ENCODE measurements around the gene MLLT6. TPM values are rescaled to one million over a fixed set of nuclear protein-coding genes. Genes with fewer than 3 reads are reported as not detected.

Gene MLLT6
- total and polyA plus RNA-seq, 2 of the 13 experiments (the other 11 are each of a cell fraction or from before 2014, with no cell fraction given), result 50.7 to 69.5 TPM

- TF ChIP-seq, protein P1, sequence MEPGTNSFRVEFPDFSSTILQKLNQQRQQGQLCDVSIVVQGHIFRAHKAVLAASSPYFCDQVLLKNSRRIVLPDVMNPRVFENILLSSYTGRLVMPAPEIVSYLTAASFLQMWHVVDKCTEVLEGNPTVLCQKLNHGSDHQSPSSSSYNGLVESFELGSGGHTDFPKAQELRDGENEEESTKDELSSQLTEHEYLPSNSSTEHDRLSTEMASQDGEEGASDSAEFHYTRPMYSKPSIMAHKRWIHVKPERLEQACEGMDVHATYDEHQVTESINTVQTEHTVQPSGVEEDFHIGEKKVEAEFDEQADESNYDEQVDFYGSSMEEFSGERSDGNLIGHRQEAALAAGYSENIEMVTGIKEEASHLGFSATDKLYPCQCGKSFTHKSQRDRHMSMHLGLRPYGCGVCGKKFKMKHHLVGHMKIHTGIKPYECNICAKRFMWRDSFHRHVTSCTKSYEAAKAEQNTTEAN (CRISPR knock-in tag; conservative IDR thresholded peaks at IDR 0.05), result peak; percentile 64
- TF ChIP-seq MTA1 (CRISPR knock-in tag; IDR thresholded peaks at IDR 0.05; ENCODE audit: borderline replicate concordance) (0 out of 2 replicates have a peak, but pooled peaks have one; percentile 36), ZNF709 (CRISPR knock-in tag; IDR thresholded peaks at IDR 0.05) (peak; percentile 62; the same call in 1 of the 2 replicates), HIVEP1 (CRISPR knock-in tag; IDR thresholded peaks at IDR 0.05) (no peak; the same call in 1 of the 2 replicates), SALL2 (CRISPR knock-in tag; IDR thresholded peaks at IDR 0.05) (0 out of 2 replicates have a peak, but pooled peaks have one; percentile 11), DPF2 (CRISPR knock-in tag; IDR thresholded peaks at IDR 0.05; ENCODE audit: borderline replicate concordance, low read depth) (0 out of 2 replicates have a peak, but pooled peaks have one; percentile 16), ATM (IDR thresholded peaks at IDR 0.05; ENCODE audit: borderline replicate concordance) (no peak), TFDP2 (CRISPR knock-in tag; IDR thresholded peaks at IDR 0.05) (no peak; the same call in 1 of the 2 replicates), HHEX (CRISPR knock-in tag; IDR thresholded peaks at IDR 0.05) (peak; percentile 19; the same call in 1 of the 2 replicates), STAT5B (CRISPR knock-in tag; IDR thresholded peaks at IDR 0.05) (no peak; the same call in 1 of the 2 replicates), ARID3A (IDR thresholded peaks at IDR 0.05; ENCODE audit: low read depth, low read length) (no peak), MBNL3 (CRISPR knock-in tag; conservative IDR thresholded peaks at IDR 0.05) (no peak), ZNF841 (CRISPR knock-in tag; IDR thresholded peaks at IDR 0.05; ENCODE audit: borderline replicate concordance) (no peak), PITX1 (CRISPR knock-in tag; IDR thresholded peaks at IDR 0.05) (peak; percentile 37; the same call in 1 of the 2 replicates), NRL (CRISPR knock-in tag; IDR thresholded peaks at IDR 0.05; ENCODE audit: borderline replicate concordance) (peak; percentile 47), GABPA (IDR thresholded peaks at IDR 0.05; ENCODE audit: low read depth, low read length) (no peak), GABPA (CRISPR knock-in tag; IDR thresholded peaks at IDR 0.05; ENCODE audit: low read depth) (peak; percentile 81)
- TF ChIP-seq, protein P2, sequence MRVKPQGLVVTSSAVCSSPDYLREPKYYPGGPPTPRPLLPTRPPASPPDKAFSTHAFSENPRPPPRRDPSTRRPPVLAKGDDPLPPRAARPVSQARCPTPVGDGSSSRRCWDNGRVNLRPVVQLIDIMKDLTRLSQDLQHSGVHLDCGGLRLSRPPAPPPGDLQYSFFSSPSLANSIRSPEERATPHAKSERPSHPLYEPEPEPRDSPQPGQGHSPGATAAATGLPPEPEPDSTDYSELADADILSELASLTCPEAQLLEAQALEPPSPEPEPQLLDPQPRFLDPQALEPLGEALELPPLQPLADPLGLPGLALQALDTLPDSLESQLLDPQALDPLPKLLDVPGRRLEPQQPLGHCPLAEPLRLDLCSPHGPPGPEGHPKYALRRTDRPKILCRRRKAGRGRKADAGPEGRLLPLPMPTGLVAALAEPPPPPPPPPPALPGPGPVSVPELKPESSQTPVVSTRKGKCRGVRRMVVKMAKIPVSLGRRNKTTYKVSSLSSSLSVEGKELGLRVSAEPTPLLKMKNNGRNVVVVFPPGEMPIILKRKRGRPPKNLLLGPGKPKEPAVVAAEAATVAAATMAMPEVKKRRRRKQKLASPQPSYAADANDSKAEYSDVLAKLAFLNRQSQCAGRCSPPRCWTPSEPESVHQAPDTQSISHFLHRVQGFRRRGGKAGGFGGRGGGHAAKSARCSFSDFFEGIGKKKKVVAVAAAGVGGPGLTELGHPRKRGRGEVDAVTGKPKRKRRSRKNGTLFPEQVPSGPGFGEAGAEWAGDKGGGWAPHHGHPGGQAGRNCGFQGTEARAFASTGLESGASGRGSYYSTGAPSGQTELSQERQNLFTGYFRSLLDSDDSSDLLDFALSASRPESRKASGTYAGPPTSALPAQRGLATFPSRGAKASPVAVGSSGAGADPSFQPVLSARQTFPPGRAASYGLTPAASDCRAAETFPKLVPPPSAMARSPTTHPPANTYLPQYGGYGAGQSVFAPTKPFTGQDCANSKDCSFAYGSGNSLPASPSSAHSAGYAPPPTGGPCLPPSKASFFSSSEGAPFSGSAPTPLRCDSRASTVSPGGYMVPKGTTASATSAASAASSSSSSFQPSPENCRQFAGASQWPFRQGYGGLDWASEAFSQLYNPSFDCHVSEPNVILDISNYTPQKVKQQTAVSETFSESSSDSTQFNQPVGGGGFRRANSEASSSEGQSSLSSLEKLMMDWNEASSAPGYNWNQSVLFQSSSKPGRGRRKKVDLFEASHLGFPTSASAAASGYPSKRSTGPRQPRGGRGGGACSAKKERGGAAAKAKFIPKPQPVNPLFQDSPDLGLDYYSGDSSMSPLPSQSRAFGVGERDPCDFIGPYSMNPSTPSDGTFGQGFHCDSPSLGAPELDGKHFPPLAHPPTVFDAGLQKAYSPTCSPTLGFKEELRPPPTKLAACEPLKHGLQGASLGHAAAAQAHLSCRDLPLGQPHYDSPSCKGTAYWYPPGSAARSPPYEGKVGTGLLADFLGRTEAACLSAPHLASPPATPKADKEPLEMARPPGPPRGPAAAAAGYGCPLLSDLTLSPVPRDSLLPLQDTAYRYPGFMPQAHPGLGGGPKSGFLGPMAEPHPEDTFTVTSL (CRISPR knock-in tag; IDR thresholded peaks at IDR 0.05; ENCODE audit: borderline replicate concordance), result peak; percentile 82
Observed at GRCh38 chr17:38746004-38746848, 41.2 kb downstream of the MLLT6 start (continued).

All from HepG2 (cell line).